DND-41 (cell line): Measurements from ENCODE around the gene SLC17A9.

ENCODE experiments used
- CTCF ChIP-seq: IDR thresholded peaks from 2 replicates; pipeline ENCODE4 v1.5.1; 2012; ENCODE audit warnings: borderline replicate concordance, low read length, moderate library complexity, mild to moderate bottlenecking; ENCODE audit not compliant: poor library complexity, severe bottlenecking; ENCODE audit errors: extremely low read depth
- EZH2 ChIP-seq: IDR thresholded peaks from 3 replicates; pipeline ENCODE4 v1.6.1; 2012; ENCODE audit warnings: borderline replicate concordance, low read depth, mild to moderate bottlenecking, moderate library complexity, low read length, inconsistent platforms; ENCODE audit not compliant: severe bottlenecking

DNA sequence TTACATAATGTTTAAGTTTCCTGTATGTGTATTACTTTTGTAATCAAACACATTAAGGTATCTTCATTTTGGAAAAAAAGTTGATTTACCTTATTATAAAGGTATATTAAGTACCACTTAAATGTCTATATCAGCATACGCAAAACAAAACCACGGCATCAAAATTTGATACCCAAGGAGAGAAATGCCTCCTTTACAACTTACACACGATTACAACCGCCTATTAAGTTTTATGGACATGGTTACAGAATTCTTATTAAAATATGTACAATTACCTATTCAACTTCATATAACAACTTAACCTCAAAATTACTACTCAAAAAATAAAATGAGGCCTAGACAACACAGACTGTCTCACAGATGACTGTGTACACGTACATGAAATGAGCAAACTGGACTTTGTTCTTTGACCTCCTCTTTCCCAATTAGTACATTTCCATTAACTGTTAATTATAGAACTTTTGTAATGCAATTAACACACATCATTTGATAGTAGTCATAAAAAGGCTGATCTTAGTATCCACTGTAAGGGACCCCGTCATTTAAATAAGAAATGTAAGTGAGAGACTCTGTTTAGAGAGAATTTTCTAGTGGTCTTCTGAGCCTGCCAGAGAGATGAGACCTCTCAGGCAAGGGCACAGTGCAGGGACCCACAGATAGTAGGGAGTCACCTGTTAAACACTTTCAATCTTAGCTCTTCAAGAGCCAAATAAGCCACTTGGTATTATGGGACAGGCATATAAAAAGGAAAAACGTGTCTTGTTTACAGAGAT, 28.7 kb upstream of the SLC17A9 start:
- no peak for TF ChIP-seq CTCF
- no peak for TF ChIP-seq EZH2
